GM12872 (cell line): ENCODE measurements around the gene COX4I1.

Experiments used
- CTCF ChIP-seq: IDR thresholded peaks from 3 replicates; pipeline ENCODE4 v1.5.1; 2011; ENCODE audit warnings: low read depth, mild to moderate bottlenecking, low read length, moderate library complexity; ENCODE audit not compliant: insufficient read depth

The COX4I1 gene

DNA sequence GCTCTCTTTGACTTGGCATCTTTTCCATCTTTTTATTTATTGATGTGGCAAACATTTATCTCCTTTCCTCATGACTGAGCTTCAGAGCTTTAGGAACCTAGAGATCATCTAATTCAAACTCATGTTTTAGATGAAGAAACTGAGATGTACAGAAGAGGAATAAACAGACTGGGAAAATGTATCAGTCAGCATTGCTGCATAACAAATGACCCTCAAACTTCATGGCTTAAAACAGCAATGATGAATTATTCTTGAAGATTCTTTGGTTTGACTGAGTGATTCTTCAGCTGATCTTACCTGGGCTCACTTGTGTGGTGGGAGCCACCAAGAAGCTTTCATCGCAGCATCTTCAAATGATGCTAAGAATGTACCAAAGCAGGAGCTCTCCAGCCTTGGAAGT, 55.4 kb downstream of the COX4I1 start:
- no peak for TF ChIP-seq CTCF

GRCh38 chr16:85856079-85856478, 56.6 kb downstream of the COX4I1 start:
- no peak for TF ChIP-seq CTCF

DNA sequence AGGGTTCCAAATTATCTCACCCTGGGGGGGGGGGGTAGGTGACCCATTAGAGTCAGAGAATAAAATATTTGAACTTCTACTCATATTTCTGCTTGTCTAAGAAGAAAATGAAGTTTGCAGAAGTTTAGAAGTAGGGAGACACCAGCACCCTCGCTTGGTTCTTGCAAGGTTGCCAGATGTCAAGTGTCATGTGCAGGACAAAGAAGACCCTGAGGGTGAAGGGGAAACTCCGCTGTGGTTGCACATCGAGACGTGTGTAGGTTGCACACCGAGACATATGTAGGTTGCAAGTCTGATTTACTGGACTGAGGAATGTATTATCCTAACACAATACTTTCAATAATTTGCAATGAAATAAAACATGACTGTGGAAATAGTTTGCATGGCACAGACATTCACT, 57.1 kb downstream of the COX4I1 start:
- no peak for TF ChIP-seq CTCF
